WTC11 (cell line): ENCODE results near the gene NEK5. TPM values are rescaled to one million over a fixed set of nuclear protein-coding genes. Genes with fewer than 3 reads are reported as not detected.

Experiments used
- ATAC-seq: fragments of 200-7000 bp; cut with Tn5 transposase; 2 replicates; pipeline ENCODE4 v1.10.0; 2021; ENCODE audit warnings: mild to moderate bottlenecking, moderate library complexity
- CTCF ChIA-PET: fragments of 300-600 bp; sonication (Branson Sonifier 250); formaldehyde crosslinking; loops from one replicate; lab custom pipeline; 2021; ENCODE audit warnings: antibody characterized with exemption; lab: Charles Lee
- POLR2A ChIA-PET: fragments of 350-600 bp; sonication (Branson Sonifier 250); formaldehyde crosslinking; loops from one replicate; lab custom pipeline; 2021; ENCODE audit warnings: antibody characterized with exemption; lab: Charles Lee
- DNase-seq: peaks from one replicate; pipeline ENCODE4 v3.0.0; 2021; ENCODE audit warnings: low spot score
- H3K27ac Mint-ChIP-seq: 2 replicates; pipeline ENCODE4 v1.8.0; 2021; ENCODE audit warnings: mixed read lengths
- H3K27me3 Mint-ChIP-seq: 2 replicates; pipeline ENCODE4 v1.8.0; 2021; ENCODE audit warnings: low read depth, mild to moderate bottlenecking, moderate library complexity, mixed read lengths
- H3K36me3 Mint-ChIP-seq: 2 replicates; pipeline ENCODE4 v1.8.0; 2021; ENCODE audit warnings: mixed read lengths
- H3K4me1 Mint-ChIP-seq: 2 replicates; pipeline ENCODE4 v1.8.0; 2022; ENCODE audit warnings: mixed read lengths
- H3K4me3 Mint-ChIP-seq: 2 replicates; pipeline ENCODE4 v1.8.0; 2021; ENCODE audit warnings: mild to moderate bottlenecking, moderate library complexity, mixed read lengths
- H3K9me3 Mint-ChIP-seq: 2 replicates; pipeline ENCODE4 v1.8.0; 2021; ENCODE audit warnings: mixed read lengths
- ATF1 ChIP-seq: sonication (generic); formaldehyde crosslinking; IDR thresholded peaks from 2 replicates; pipeline ENCODE4 v1.8.1; 2023; ENCODE audit warnings: mild to moderate bottlenecking, moderate library complexity, missing genetic modification reagents
- CBFB ChIP-seq: sonication (generic); formaldehyde crosslinking; IDR thresholded peaks from 2 replicates; pipeline ENCODE4 v1.8.1; 2022; ENCODE audit warnings: mild to moderate bottlenecking, low read depth, missing genetic modification reagents
- GTF2I ChIP-seq: fragments of 250-450 bp; sonication (Bioruptor Pico); conservative IDR thresholded peaks from 2 replicates; pipeline ENCODE4 v1.4.0; 2021; ENCODE audit warnings: mild to moderate bottlenecking
- JAZF1 ChIP-seq: fragments of 250-450 bp; sonication (Bioruptor Pico); IDR thresholded peaks from 2 replicates; pipeline ENCODE4 v1.9.0; 2021; ENCODE audit warnings: moderate library complexity, mild to moderate bottlenecking, inconsistent platforms
- NFATC4 ChIP-seq: fragments of 250-450 bp; sonication (Bioruptor Pico); IDR thresholded peaks from 2 replicates; pipeline ENCODE4 v1.9.0; 2021; ENCODE audit warnings: mild to moderate bottlenecking
- NFYB ChIP-seq: sonication (generic); formaldehyde crosslinking; conservative IDR thresholded peaks from 2 replicates; pipeline ENCODE4 v1.8.0; 2022; ENCODE audit warnings: low read depth, missing genetic modification reagents
- NR2C2 ChIP-seq: sonication (generic); formaldehyde crosslinking; IDR thresholded peaks from 2 replicates; pipeline ENCODE4 v1.8.0; 2022; ENCODE audit warnings: mild to moderate bottlenecking, missing genetic modification reagents
- TP53 ChIP-seq: sonication (generic); formaldehyde crosslinking; IDR thresholded peaks from 2 replicates; pipeline ENCODE4 v1.8.1; 2023; ENCODE audit warnings: mild to moderate bottlenecking, missing genetic modification reagents
- ZBTB43 ChIP-seq: sonication (generic); formaldehyde crosslinking; IDR thresholded peaks from 2 replicates; pipeline ENCODE4 v1.8.1; 2023; ENCODE audit warnings: mild to moderate bottlenecking, missing genetic modification reagents
- ZMAT4 ChIP-seq: fragments of 250-450 bp; sonication (Bioruptor Pico); IDR thresholded peaks from 2 replicates; pipeline ENCODE4 v1.9.0; 2021; ENCODE audit warnings: mild to moderate bottlenecking
- ZNF219 ChIP-seq: sonication (generic); formaldehyde crosslinking; IDR thresholded peaks from 2 replicates; pipeline ENCODE4 v1.8.0; 2023; ENCODE audit warnings: missing genetic modification reagents, mild to moderate bottlenecking, borderline replicate concordance
- ZNF425 ChIP-seq: fragments of 250-450 bp; sonication (Bioruptor Pico); conservative IDR thresholded peaks from 2 replicates; pipeline ENCODE4 v1.9.0; 2021; ENCODE audit warnings: mild to moderate bottlenecking
- total RNA-seq: library from RNA; stranded (reverse); gene quantifications from 3 replicates; pipeline ENCODE4 v1.2.3, GENCODE V29; 2021
- TF ChIP-seq, protein P1 (sequence below): fragments of 250-450 bp; sonication (Bioruptor Pico); IDR thresholded peaks from 2 replicates; pipeline ENCODE4 v2.1.2; 2022; ENCODE audit warnings: mild to moderate bottlenecking, moderate library complexity
- TF ChIP-seq, protein P2 (sequence below): sonication (generic); formaldehyde crosslinking; IDR thresholded peaks from 2 replicates; pipeline ENCODE4 v1.8.0; 2023; ENCODE audit warnings: missing genetic modification reagents
- TF ChIP-seq, protein P3 (sequence below): fragments of 250-450 bp; sonication (Bioruptor Pico); IDR thresholded peaks from 2 replicates; pipeline ENCODE4 v1.8.0; 2021; ENCODE audit warnings: mild to moderate bottlenecking
- TF ChIP-seq, protein P4 (sequence below): sonication (generic); formaldehyde crosslinking; IDR thresholded peaks from 2 replicates; pipeline ENCODE4 v1.8.0; 2022; ENCODE audit warnings: missing genetic modification reagents

Gene NEK5
- total RNA-seq, 1 experiment from 2014 or later, result 0.55 TPM

DNA sequence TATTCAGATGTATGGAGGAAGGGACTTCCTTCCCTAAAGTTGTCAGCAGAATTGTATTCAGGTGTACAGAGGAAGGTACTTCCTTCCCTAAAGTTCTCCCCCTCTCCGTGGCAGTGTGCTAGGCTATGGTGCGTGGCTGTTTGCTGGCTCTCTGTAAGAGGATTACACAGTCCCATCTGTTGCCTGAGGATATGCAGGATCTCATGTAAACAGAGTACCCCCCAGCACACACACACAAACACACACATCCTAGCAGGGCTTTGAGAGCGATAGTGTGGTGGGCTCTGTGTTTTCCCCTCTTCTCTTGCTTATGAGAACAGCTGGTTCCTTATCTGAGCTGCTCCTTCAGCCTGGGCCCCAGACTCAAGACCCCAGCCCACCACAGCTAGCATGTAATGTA is 10.3 kb downstream of the NEK5 start:
- TF ChIP-seq ZNF425 (CRISPR knock-in tag) (no peak), ZBTB43 (CRISPR knock-in tag) (no peak), NFYB (CRISPR knock-in tag) (no peak), NR2C2 (CRISPR knock-in tag) (no peak), GTF2I (no peak), TP53 (CRISPR knock-in tag) (no peak), NFATC4 (CRISPR knock-in tag) (no peak), ZNF219 (CRISPR knock-in tag) (no peak), CBFB (no peak), ATF1 (CRISPR knock-in tag) (no peak), ZMAT4 (CRISPR knock-in tag) (no peak), JAZF1 (no peak)
- TF ChIP-seq, protein P1, sequence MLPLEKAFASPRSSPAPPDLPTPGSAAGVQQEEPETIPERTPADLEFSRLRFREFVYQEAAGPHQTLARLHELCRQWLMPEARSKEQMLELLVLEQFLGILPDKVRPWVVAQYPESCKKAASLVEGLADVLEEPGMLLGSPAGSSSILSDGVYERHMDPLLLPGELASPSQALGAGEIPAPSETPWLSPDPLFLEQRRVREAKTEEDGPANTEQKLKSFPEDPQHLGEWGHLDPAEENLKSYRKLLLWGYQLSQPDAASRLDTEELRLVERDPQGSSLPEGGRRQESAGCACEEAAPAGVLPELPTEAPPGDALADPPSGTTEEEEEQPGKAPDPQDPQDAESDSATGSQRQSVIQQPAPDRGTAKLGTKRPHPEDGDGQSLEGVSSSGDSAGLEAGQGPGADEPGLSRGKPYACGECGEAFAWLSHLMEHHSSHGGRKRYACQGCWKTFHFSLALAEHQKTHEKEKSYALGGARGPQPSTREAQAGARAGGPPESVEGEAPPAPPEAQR (CRISPR knock-in tag), result no peak
- TF ChIP-seq, protein P2, sequence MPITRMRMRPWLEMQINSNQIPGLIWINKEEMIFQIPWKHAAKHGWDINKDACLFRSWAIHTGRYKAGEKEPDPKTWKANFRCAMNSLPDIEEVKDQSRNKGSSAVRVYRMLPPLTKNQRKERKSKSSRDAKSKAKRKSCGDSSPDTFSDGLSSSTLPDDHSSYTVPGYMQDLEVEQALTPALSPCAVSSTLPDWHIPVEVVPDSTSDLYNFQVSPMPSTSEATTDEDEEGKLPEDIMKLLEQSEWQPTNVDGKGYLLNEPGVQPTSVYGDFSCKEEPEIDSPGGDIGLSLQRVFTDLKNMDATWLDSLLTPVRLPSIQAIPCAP (CRISPR knock-in tag), result no peak
- TF ChIP-seq, protein P3, sequence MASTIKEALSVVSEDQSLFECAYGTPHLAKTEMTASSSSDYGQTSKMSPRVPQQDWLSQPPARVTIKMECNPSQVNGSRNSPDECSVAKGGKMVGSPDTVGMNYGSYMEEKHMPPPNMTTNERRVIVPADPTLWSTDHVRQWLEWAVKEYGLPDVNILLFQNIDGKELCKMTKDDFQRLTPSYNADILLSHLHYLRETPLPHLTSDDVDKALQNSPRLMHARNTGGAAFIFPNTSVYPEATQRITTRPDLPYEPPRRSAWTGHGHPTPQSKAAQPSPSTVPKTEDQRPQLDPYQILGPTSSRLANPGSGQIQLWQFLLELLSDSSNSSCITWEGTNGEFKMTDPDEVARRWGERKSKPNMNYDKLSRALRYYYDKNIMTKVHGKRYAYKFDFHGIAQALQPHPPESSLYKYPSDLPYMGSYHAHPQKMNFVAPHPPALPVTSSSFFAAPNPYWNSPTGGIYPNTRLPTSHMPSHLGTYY (CRISPR knock-in tag), result no peak
- TF ChIP-seq, protein P4, sequence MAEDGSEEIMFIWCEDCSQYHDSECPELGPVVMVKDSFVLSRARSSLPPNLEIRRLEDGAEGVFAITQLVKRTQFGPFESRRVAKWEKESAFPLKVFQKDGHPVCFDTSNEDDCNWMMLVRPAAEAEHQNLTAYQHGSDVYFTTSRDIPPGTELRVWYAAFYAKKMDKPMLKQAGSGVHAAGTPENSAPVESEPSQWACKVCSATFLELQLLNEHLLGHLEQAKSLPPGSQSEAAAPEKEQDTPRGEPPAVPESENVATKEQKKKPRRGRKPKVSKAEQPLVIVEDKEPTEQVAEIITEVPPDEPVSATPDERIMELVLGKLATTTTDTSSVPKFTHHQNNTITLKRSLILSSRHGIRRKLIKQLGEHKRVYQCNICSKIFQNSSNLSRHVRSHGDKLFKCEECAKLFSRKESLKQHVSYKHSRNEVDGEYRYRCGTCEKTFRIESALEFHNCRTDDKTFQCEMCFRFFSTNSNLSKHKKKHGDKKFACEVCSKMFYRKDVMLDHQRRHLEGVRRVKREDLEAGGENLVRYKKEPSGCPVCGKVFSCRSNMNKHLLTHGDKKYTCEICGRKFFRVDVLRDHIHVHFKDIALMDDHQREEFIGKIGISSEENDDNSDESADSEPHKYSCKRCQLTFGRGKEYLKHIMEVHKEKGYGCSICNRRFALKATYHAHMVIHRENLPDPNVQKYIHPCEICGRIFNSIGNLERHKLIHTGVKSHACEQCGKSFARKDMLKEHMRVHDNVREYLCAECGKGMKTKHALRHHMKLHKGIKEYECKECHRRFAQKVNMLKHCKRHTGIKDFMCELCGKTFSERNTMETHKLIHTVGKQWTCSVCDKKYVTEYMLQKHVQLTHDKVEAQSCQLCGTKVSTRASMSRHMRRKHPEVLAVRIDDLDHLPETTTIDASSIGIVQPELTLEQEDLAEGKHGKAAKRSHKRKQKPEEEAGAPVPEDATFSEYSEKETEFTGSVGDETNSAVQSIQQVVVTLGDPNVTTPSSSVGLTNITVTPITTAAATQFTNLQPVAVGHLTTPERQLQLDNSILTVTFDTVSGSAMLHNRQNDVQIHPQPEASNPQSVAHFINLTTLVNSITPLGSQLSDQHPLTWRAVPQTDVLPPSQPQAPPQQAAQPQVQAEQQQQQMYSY (CRISPR knock-in tag), result no peak
- Mint-ChIP-seq H3K27me3 (no peaks in the 10 kb centered on the region; the same call in 1 of the 2 replicates), H3K9me3 (no peaks in the 10 kb centered on the region), H3K4me1 (peaks cover 2% of the 10 kb centered on the region; the same call in 1 of the 2 replicates), H3K36me3 (no peaks in the 10 kb centered on the region), H3K27ac (no peak overlapping the region), H3K4me3 (no peak overlapping the region)
- ChIA-PET POLR2A (interaction anchor here (0.6 kb wide), 1 partner anchor 283 kb away, joined by 4 read pairs; no protein-coding TSS in a partner anchor), CTCF (interaction anchor here (0.8 to 1.7 kb wide), 2 partner anchors 10 to 92 kb away, joined by 3 to 6 read pairs; partner anchors contain the start of gene NEK5)
- ATAC-seq (peak; percentile 48), DNase-seq (no peak)
